Panc1 (cell line): ENCODE measurements around the gene HLA-DMB. TPM values are rescaled to one million over a fixed set of nuclear protein-coding genes. Genes with fewer than 3 reads are reported as not detected.

Source experiments
- total RNA-seq: library from RNA; stranded (reverse); gene quantifications from one replicate; pipeline ENCODE4 v1.2.1, GENCODE V29; 2021; ENCODE audit not compliant: unreplicated experiment

Gene HLA-DMB
- total RNA-seq, 1 experiment from 2014 or later: 0.44 TPM

Other genes starting within 250 kb of the HLA-DMB start
- gene HLA-DQA2, start 199.6 kb downstream of the HLA-DMB start, total RNA-seq: not detected
- gene HLA-DQB2, start 177.5 kb downstream of the HLA-DMB start, total RNA-seq: not detected
- gene HLA-DOB, start 124.0 kb downstream of the HLA-DMB start, total RNA-seq: 0.39 TPM
- gene TAP2, start 102.3 kb downstream of the HLA-DMB start, total RNA-seq: 93.6 TPM
- gene PSMB8, start 97.0 kb downstream of the HLA-DMB start, total RNA-seq: 43.8 TPM
- gene TAP1, start 87.3 kb downstream of the HLA-DMB start, total RNA-seq: 74.7 TPM
- gene PSMB9, start 86.8 kb downstream of the HLA-DMB start, total RNA-seq: 41.5 TPM
- gene HLA-DMA, start 12.1 kb upstream of the HLA-DMB start, total RNA-seq: 2.8 TPM
- 209 TPM for gene BRD2, start 27.6 kb upstream of the HLA-DMB start, total RNA-seq
- gene HLA-DOA, start 68.6 kb upstream of the HLA-DMB start, total RNA-seq: 0.08 TPM
- gene HLA-DPA1, start 132.6 kb upstream of the HLA-DMB start, total RNA-seq: 0.69 TPM
- 0.64 TPM for gene HLA-DPB1, start 135.0 kb upstream of the HLA-DMB start, total RNA-seq